ENCODE measurements around the gene LYZ.

LYZ gene

GRCh38 chr12:69329669-69330428, 18.3 kb upstream of the LYZ start:
- Histone ChIP-seq H4K8ac (ENCODE audit: low read depth, low read length) (no peak overlapping the region), H3K4ac (ENCODE audit: low read depth, low read length) (no peak overlapping the region), H2BK120ac (ENCODE audit: low read depth, low read length) (no peak overlapping the region), H3K23ac (ENCODE audit: low read length) (no peak overlapping the region), H2BK15ac (replicated peaks; ENCODE audit: low read depth) (no peak overlapping the region), H3K27ac (ENCODE audit: low read depth, low read length) (no peak overlapping the region), H3K36me3 (ENCODE audit: control insufficient read depth, insufficient read depth, low read length) (no peaks in the 10 kb centered on the region), H2AK5ac (ENCODE audit: low read length) (no peak overlapping the region), H3K4me2 (ENCODE audit: low read length) (no peak overlapping the region), H3K79me1 (ENCODE audit: low read length) (no peaks in the 10 kb centered on the region), H3K79me2 (ENCODE audit: control insufficient read depth, insufficient read depth, low read length) (no peaks in the 10 kb centered on the region), H3K4me3 (ENCODE audit: low read length) (no peak overlapping the region), H3K56ac (ENCODE audit: low read length) (no peak overlapping the region), H3K27me3 (ENCODE audit: insufficient read depth, low read length, poor library complexity) (no peaks in the 10 kb centered on the region), H4K5ac (ENCODE audit: low read length) (no peak overlapping the region), H3K9ac (ENCODE audit: low read length) (no peak overlapping the region), H3K18ac (ENCODE audit: low read length) (no peak overlapping the region), H2BK5ac (ENCODE audit: low read length) (no peak overlapping the region), H3K4me1 (ENCODE audit: control insufficient read depth, low read depth, low read length) (peaks cover 2% of the 10 kb centered on the region)
- no peak for DNase-seq
- no CpG with 5 or more reads among the region's 8 CpGs for WGBS (ENCODE audit: extremely low coverage, insufficient coverage, low lambda C conversion rate)

- Histone ChIP-seq H3K56ac (ENCODE audit: low read length) (no peak overlapping the region), H3K4me2 (ENCODE audit: low read length) (peak overlapping the region; percentile 6), H3K9ac (ENCODE audit: low read length) (no peak overlapping the region), H3K4me1 (ENCODE audit: control insufficient read depth, low read depth, low read length) (peaks cover 2% of the 10 kb centered on the region), H3K4ac (ENCODE audit: low read depth, low read length) (no peak overlapping the region), H3K27me3 (ENCODE audit: insufficient read depth, low read length, poor library complexity) (no peaks in the 10 kb centered on the region), H4K8ac (ENCODE audit: low read depth, low read length) (peak overlapping the region; percentile 28), H2BK15ac (replicated peaks; ENCODE audit: low read depth) (no peak overlapping the region), H4K5ac (ENCODE audit: low read length) (no peak overlapping the region), H3K27ac (ENCODE audit: low read depth, low read length) (peak overlapping the region; percentile 44), H2AK5ac (ENCODE audit: low read length) (no peak overlapping the region), H2BK120ac (ENCODE audit: low read depth, low read length) (no peak overlapping the region), H2BK5ac (ENCODE audit: low read length) (no peak overlapping the region), H3K18ac (ENCODE audit: low read length) (no peak overlapping the region), H3K23ac (ENCODE audit: low read length) (no peak overlapping the region), H3K79me2 (ENCODE audit: control insufficient read depth, insufficient read depth, low read length) (no peaks in the 10 kb centered on the region), H3K4me3 (ENCODE audit: low read length) (no peak overlapping the region), H3K36me3 (ENCODE audit: control insufficient read depth, insufficient read depth, low read length) (no peaks in the 10 kb centered on the region), H3K79me1 (ENCODE audit: low read length) (no peaks in the 10 kb centered on the region)
- DNase-seq = peak; percentile 64
- WGBS (ENCODE audit: extremely low coverage, insufficient coverage, low lambda C conversion rate) = no CpG with 5 or more reads among the region's 18 CpGs
Observed at GRCh38 chr12:69330475-69331473, 17.4 kb upstream of the LYZ start.

GRCh38 chr12:69331519-69331908, 16.7 kb upstream of the LYZ start:
- no peaks in the 10 kb centered on the region for H3K79me2 ChIP-seq (ENCODE audit: control insufficient read depth, insufficient read depth, low read length)

DNA sequence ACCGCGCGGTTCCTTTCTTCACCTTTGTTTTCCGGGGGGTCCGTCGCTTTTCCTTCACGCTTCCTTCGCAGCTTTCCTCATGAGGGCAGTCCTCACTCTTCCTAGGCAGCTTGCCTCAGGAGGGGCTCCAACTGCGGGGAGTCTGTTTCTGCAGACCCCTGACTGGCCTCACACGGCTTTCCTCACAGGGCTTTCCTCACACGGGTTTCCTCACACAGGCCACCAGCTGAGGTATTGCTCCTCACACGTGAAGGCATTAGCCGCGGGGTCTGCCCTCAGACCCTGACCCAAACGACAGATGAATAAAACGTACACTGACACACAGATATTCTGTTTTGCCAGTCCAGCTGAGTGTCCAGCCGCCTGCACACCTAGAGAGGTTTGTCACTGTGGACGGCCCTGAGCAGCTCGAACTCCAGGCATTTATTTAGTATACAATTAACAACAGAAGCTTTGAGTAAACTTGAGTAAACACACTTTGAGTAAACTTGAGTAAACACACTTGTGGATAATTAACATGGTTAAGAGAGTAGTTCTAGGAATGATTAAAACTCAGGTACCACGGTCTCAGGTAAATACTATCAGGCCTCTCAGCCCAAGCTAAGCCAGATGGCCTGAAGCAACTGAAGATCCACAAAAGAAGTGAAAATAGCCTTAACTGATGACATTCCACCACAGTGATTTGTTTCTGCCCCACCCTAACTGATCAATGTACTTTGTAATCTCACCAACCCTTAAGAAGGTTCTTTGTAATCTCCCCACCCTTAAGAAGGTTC, 16.1 kb upstream of the LYZ start:
- H3K56ac ChIP-seq (ENCODE audit: low read length) = no peak overlapping the region
- no peak overlapping the region for H4K8ac ChIP-seq (ENCODE audit: low read depth, low read length)
- H2AK5ac ChIP-seq (ENCODE audit: low read length) = no peak overlapping the region
- H3K4me3 ChIP-seq (ENCODE audit: low read length) = no peak overlapping the region
- H3K23ac ChIP-seq (ENCODE audit: low read length) = no peak overlapping the region
- no peaks in the 10 kb centered on the region for H3K79me2 ChIP-seq (ENCODE audit: control insufficient read depth, insufficient read depth, low read length)
- peak; percentile 42 for DNase-seq
- H2BK120ac ChIP-seq (ENCODE audit: low read depth, low read length) = no peak overlapping the region
- no peak overlapping the region for H3K4ac ChIP-seq (ENCODE audit: low read depth, low read length)
- no peaks in the 10 kb centered on the region for H3K79me1 ChIP-seq (ENCODE audit: low read length)
- WGBS (ENCODE audit: extremely low coverage, insufficient coverage, low lambda C conversion rate) = no CpG with 5 or more reads among the region's 20 CpGs
- no peak overlapping the region for H2BK5ac ChIP-seq (ENCODE audit: low read length)
- H3K9ac ChIP-seq (ENCODE audit: low read length) = no peak overlapping the region
- no peak overlapping the region for H3K18ac ChIP-seq (ENCODE audit: low read length)
- no peak overlapping the region for H2BK15ac ChIP-seq (replicated peaks; ENCODE audit: low read depth)
- H4K5ac ChIP-seq (ENCODE audit: low read length) = no peak overlapping the region
- no peaks in the 10 kb centered on the region for H3K36me3 ChIP-seq (ENCODE audit: control insufficient read depth, insufficient read depth, low read length)
- no peak overlapping the region for H3K4me2 ChIP-seq (ENCODE audit: low read length)
- peaks cover 2% of the 10 kb centered on the region for H3K4me1 ChIP-seq (ENCODE audit: control insufficient read depth, low read depth, low read length)
- no peaks in the 10 kb centered on the region for H3K27me3 ChIP-seq (ENCODE audit: insufficient read depth, low read length, poor library complexity)
- H3K27ac ChIP-seq (ENCODE audit: low read depth, low read length) = no peak overlapping the region

More at GRCh38 chr12:69331519-69331908, 16.7 kb upstream of the LYZ start:
- Histone ChIP-seq H3K23ac (ENCODE audit: low read length) (no peak overlapping the region), H3K4me2 (ENCODE audit: low read length) (peak overlapping the region; percentile 6), H2BK120ac (ENCODE audit: low read depth, low read length) (no peak overlapping the region), H4K5ac (ENCODE audit: low read length) (peak overlapping the region; percentile 64), H2BK15ac (replicated peaks; ENCODE audit: low read depth) (no peak overlapping the region), H3K27me3 (ENCODE audit: insufficient read depth, low read length, poor library complexity) (no peaks in the 10 kb centered on the region), H3K4ac (ENCODE audit: low read depth, low read length) (no peak overlapping the region), H3K18ac (ENCODE audit: low read length) (no peak overlapping the region), H3K4me3 (ENCODE audit: low read length) (no peak overlapping the region), H2AK5ac (ENCODE audit: low read length) (no peak overlapping the region), H3K36me3 (ENCODE audit: control insufficient read depth, insufficient read depth, low read length) (no peaks in the 10 kb centered on the region), H3K79me1 (ENCODE audit: low read length) (no peaks in the 10 kb centered on the region), H3K56ac (ENCODE audit: low read length) (no peak overlapping the region), H4K8ac (ENCODE audit: low read depth, low read length) (no peak overlapping the region), H2BK5ac (ENCODE audit: low read length) (no peak overlapping the region), H3K9ac (ENCODE audit: low read length) (no peak overlapping the region), H3K4me1 (ENCODE audit: control insufficient read depth, low read depth, low read length) (peaks cover 2% of the 10 kb centered on the region), H3K27ac (ENCODE audit: low read depth, low read length) (peak overlapping the region; percentile 44)
- whole genome bisulfite sequencing (ENCODE audit: extremely low coverage, insufficient coverage, low lambda C conversion rate) = no CpG with 5 or more reads among the region's 7 CpGs
- DNase-seq = no peak

DNA sequence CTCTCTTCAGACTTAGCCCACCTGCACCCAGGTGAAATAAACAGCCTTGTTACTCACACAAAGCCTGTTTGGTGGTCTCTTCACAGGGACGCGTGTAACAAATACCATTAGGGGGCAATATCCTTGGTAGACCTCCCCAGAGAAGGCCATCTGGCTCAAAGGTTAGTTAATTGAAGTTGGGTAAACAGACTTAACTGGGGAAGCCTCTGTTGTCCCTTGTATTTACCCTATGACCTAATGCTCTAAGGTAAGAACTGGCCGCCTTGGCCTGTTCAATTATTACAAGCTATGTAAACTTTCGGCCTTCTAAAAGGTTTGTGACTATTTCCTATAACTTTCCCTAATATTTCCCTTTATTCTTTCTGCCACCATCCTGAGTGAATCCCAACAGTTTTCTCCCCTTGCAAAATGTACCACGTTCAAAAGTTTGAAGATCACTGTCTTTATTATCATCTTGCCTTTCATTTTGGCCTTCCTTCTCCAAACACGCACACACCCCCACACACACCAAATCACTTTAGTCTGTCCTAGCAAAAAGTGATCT, 15.3 kb upstream of the LYZ start:
- H3K79me2 ChIP-seq (ENCODE audit: control insufficient read depth, insufficient read depth, low read length) = no peaks in the 10 kb centered on the region
- H2BK5ac ChIP-seq (ENCODE audit: low read length) = no peak overlapping the region
- no peaks in the 10 kb centered on the region for H3K36me3 ChIP-seq (ENCODE audit: control insufficient read depth, insufficient read depth, low read length)
- no peaks in the 10 kb centered on the region for H3K27me3 ChIP-seq (ENCODE audit: insufficient read depth, low read length, poor library complexity)
- H3K56ac ChIP-seq (ENCODE audit: low read length) = no peak overlapping the region
- no peak for DNase-seq
- no peak overlapping the region for H3K4me3 ChIP-seq (ENCODE audit: low read length)
- H3K4ac ChIP-seq (ENCODE audit: low read depth, low read length) = no peak overlapping the region
- H2AK5ac ChIP-seq (ENCODE audit: low read length) = no peak overlapping the region
- no peak overlapping the region for H4K8ac ChIP-seq (ENCODE audit: low read depth, low read length)
- H3K4me1 ChIP-seq (ENCODE audit: control insufficient read depth, low read depth, low read length) = peaks cover 2% of the 10 kb centered on the region
- no peak overlapping the region for H3K18ac ChIP-seq (ENCODE audit: low read length)
- WGBS (ENCODE audit: extremely low coverage, insufficient coverage, low lambda C conversion rate) = no CpG with 5 or more reads among the region's 6 CpGs
- H3K23ac ChIP-seq (ENCODE audit: low read length) = no peak overlapping the region
- no peak overlapping the region for H2BK120ac ChIP-seq (ENCODE audit: low read depth, low read length)
- H4K5ac ChIP-seq (ENCODE audit: low read length) = no peak overlapping the region
- no peak overlapping the region for H3K4me2 ChIP-seq (ENCODE audit: low read length)
- no peak overlapping the region for H3K9ac ChIP-seq (ENCODE audit: low read length)
- H3K27ac ChIP-seq (ENCODE audit: low read depth, low read length) = no peak overlapping the region
- no peaks in the 10 kb centered on the region for H3K79me1 ChIP-seq (ENCODE audit: low read length)
- no peak overlapping the region for H2BK15ac ChIP-seq (replicated peaks; ENCODE audit: low read depth)

Data from mesendoderm (in vitro differentiated cells).